K562 (cell line): ENCODE results near the gene DPPA4. TPM values are rescaled to one million over a fixed set of nuclear protein-coding genes. Genes with fewer than 3 reads are reported as not detected.

Experiments
- CHAMP1 ChIP-seq: fragments of 450-650 bp; IDR thresholded peaks from 2 replicates; pipeline ENCODE4 v1.6.1; 2016; ENCODE audit warnings: mild to moderate bottlenecking
- MEF2A ChIP-seq: IDR thresholded peaks from 2 replicates; pipeline ENCODE4 v1.6.1; 2011; ENCODE audit warnings: low read depth, mild to moderate bottlenecking, low read length, moderate library complexity; ENCODE audit not compliant: control insufficient read depth
- REST ChIP-seq, 2 experiments: fragments of 450-650 bp; formaldehyde crosslinking in 1 of 2; IDR thresholded peaks; 2 replicates each; pipeline versions ENCODE4 v1.4.0 to v1.6.1; 2014 to 2020; ENCODE audit warnings: mild to moderate bottlenecking in 2 of 2, borderline replicate concordance in 1 of 2, low read depth in 1 of 2
- ZNF589 ChIP-seq: fragments of 200-800 bp; sonication (Bioruptor generic); IDR thresholded peaks from 2 replicates; pipeline ENCODE4 v1.6.1; 2016; ENCODE audit warnings: low read depth, missing genetic modification characterization, missing compliant biosample characterization
- polyA plus RNA-seq, 8 experiments: library from polyadenylated mRNA; depleted of rRNA in 4 of 8; stranded (reverse) in 5 of 8; unstranded in 3 of 8; fragments of >200 nt; fragmentation: Nextera tagmentation in 2 of 8; fragmentation: Illumina TruSeq in 1 of 8; extraction: Ambion mirVana in 2 of 8; extraction: Trizol in 1 of 8; gene quantifications; 2 replicates each; pipeline versions ENCODE4 v1.2.1 to v1.2.3, GENCODE V29; 2011 to 2014; ENCODE audit warnings: inconsistent platforms in 1 of 8, missing spikeins in 1 of 8
- total RNA-seq, 7 experiments: library from RNA; depleted of rRNA in 6 of 7; stranded (reverse); fragments of >200 nt in 6 of 7; fragmentation: Illumina TruSeq in 2 of 7; extraction: Trizol in 2 of 7; gene quantifications; 2 replicates each; pipeline versions ENCODE4 v1.2.1 to v1.2.3, GENCODE V29; 2011 to 2021; ENCODE audit warnings: low replicate concordance in 1 of 7

DPPA4 gene
- total and polyA plus RNA-seq, 9 of the 15 experiments (the other 6 are each of a cell fraction or from before 2014, with no cell fraction given), result 0.53 TPM; not detected in 8

GRCh38 chr3:109369510-109369909, 32.2 kb upstream of the DPPA4 start (continued):
- TF ChIP-seq CHAMP1, result no peak
- TF ChIP-seq MEF2A, result no peak
- TF ChIP-seq ZNF589 (CRISPR knock-in tag), result no peak
- TF ChIP-seq REST (IDR thresholded peaks at IDR 0.05; ENCODE audit: borderline replicate concordance), result no peak
- no peak for TF ChIP-seq REST (CRISPR knock-in tag; IDR thresholded peaks at IDR 0.05; ENCODE audit: low read depth)
